H1 (cell line): ENCODE measurements around the gene EBF3. TPM values are rescaled to one million over a fixed set of nuclear protein-coding genes. Genes with fewer than 3 reads are reported as not detected.

Experiments used
- CTCF ChIA-PET: fragments of 300-600 bp; sonication (Branson Sonifier 250); formaldehyde crosslinking; loops from one replicate; lab custom pipeline; 2021; ENCODE audit not compliant: partially characterized antibody; lab: Charles Lee
- POLR2A ChIA-PET: fragments of 300-600 bp; sonication (Branson Sonifier 250); formaldehyde crosslinking; loops from one replicate; lab custom pipeline; 2021; ENCODE audit warnings: inconsistent platforms; ENCODE audit not compliant: partially characterized antibody; lab: Charles Lee
- DNase-seq, 2 experiments: peaks; one replicate each; pipeline versions ENCODE4 v3.0.0 to v3.0.0-alpha.2; 2010 to 2022; ENCODE audit warnings: low spot score in 2 of 2, low read depth in 1 of 2, mixed read lengths in 1 of 2
- FAIRE-seq: peaks from 2 replicates; lab custom pipeline; 2011; peaks lifted over from hg19 to GRCh38; lab: Jason Lieb, UNC
- H2AFZ ChIP-seq: 2 replicates; pipeline ENCODE4 v1.8.1; 2012; ENCODE audit warnings: low read length, inconsistent platforms
- H2AK5ac ChIP-seq: 2 replicates; pipeline ENCODE4 v1.6.1; 2013; ENCODE audit warnings: low read depth, low read length
- H2BK120ac ChIP-seq: replicated peaks from 2 replicates; pipeline ENCODE3; 2013; ENCODE audit warnings: low read depth, low read length, inconsistent platforms
- H2BK12ac ChIP-seq: 2 replicates; pipeline ENCODE4 v1.6.1; 2013; ENCODE audit warnings: low read depth, low read length
- H2BK15ac ChIP-seq: 2 replicates; pipeline ENCODE4 v1.6.1; 2013; ENCODE audit warnings: low read length
- H2BK20ac ChIP-seq: 2 replicates; pipeline ENCODE4 v1.6.1; 2013; ENCODE audit warnings: low read length
- H2BK5ac ChIP-seq: 2 replicates; pipeline ENCODE4 v1.6.1; 2013; ENCODE audit warnings: low read depth, low read length
- H3K14ac ChIP-seq: 2 replicates; pipeline ENCODE4 v1.6.1; 2013; ENCODE audit warnings: inconsistent platforms; ENCODE audit not compliant: insufficient read length
- H3K18ac ChIP-seq: 2 replicates; pipeline ENCODE4 v1.6.1; 2013; ENCODE audit warnings: low read length; ENCODE audit errors: extremely low read depth
- H3K23ac ChIP-seq: 2 replicates; pipeline ENCODE4 v1.6.1; 2013; ENCODE audit warnings: inconsistent platforms; ENCODE audit not compliant: insufficient read length
- H3K23me2 ChIP-seq: 2 replicates; pipeline ENCODE4 v1.6.1; 2013; ENCODE audit warnings: low read depth, low read length
- H3K27ac ChIP-seq: 2 replicates; pipeline ENCODE4 v1.6.1; 2011; ENCODE audit warnings: low read depth, low read length, inconsistent platforms
- H3K27me3 ChIP-seq, 4 experiments: replicated peaks in 1 of 4; 1 replicate in 1 of 4; 2 replicates in 3 of 4; pipeline versions ENCODE4 v1.6.1 to v1.8.1; 2011 to 2013; ENCODE audit warnings: low read length in 3 of 4, mild to moderate bottlenecking in 3 of 4, inconsistent platforms in 2 of 4, mixed read lengths in 2 of 4, moderate library complexity in 1 of 4; ENCODE audit not compliant: control insufficient read depth in 3 of 4, insufficient read depth in 3 of 4; ENCODE audit errors: extremely low read depth in 1 of 4
- H3K36me3 ChIP-seq, 4 experiments: 2 replicates each; pipeline versions ENCODE4 v1.6.1 to v1.8.1; 2011 to 2013; ENCODE audit warnings: mild to moderate bottlenecking in 4 of 4, low read length in 3 of 4, moderate library complexity in 2 of 4, control low read depth in 1 of 4, inconsistent platforms in 1 of 4; ENCODE audit not compliant: insufficient read depth in 4 of 4, control insufficient read depth in 2 of 4
- H3K4ac ChIP-seq: replicated peaks from 2 replicates; pipeline ENCODE3; 2013; ENCODE audit warnings: low read length, low read depth, mixed read lengths, inconsistent platforms; ENCODE audit not compliant: insufficient read length
- H3K4me1 ChIP-seq, 4 experiments: replicated peaks in 1 of 4; 1 replicate in 1 of 4; 2 replicates in 3 of 4; pipeline versions ENCODE4 v1.6.1 to v1.8.1; 2011 to 2013; ENCODE audit warnings: low read length in 3 of 4, inconsistent platforms in 2 of 4, mixed read lengths in 1 of 4; ENCODE audit not compliant: insufficient read depth in 4 of 4, control insufficient read depth in 3 of 4
- H3K4me2 ChIP-seq, 2 experiments: 2 replicates each; pipeline versions ENCODE4 v1.6.1 to v1.8.1; 2011 to 2013; ENCODE audit warnings: low read depth in 2 of 2, low read length in 2 of 2, control low read depth in 1 of 2, inconsistent platforms in 1 of 2, mild to moderate bottlenecking in 1 of 2; ENCODE audit not compliant: insufficient read depth in 1 of 2
- H3K4me3 ChIP-seq, 4 experiments: fragments of 200-600, 300-600 bp in 1 of 4; sonication (generic), shearing (Covaris generic), sonication (Bioruptor Twin) in 1 of 4; 2 replicates each; pipeline versions ENCODE4 v1.5.1 to v1.8.1; 2011 to 2016; ENCODE audit warnings: low read length in 4 of 4, low read depth in 3 of 4, control low read depth in 2 of 4, inconsistent platforms in 2 of 4, mild to moderate bottlenecking in 2 of 4, mixed read lengths in 1 of 4, moderate library complexity in 1 of 4; ENCODE audit not compliant: insufficient read depth in 2 of 4; ENCODE audit errors: extremely low read depth in 1 of 4
- H3K56ac ChIP-seq: replicated peaks from 2 replicates; pipeline ENCODE3; 2013; ENCODE audit warnings: low read depth, mild to moderate bottlenecking, mixed read lengths, low read length, inconsistent platforms; ENCODE audit not compliant: insufficient read length
- H3K79me1 ChIP-seq: 2 replicates; pipeline ENCODE4 v1.6.1; 2013; ENCODE audit warnings: low read depth, low read length, control low read depth
- H3K79me2 ChIP-seq, 2 experiments: 2 replicates each; pipeline versions ENCODE4 v1.6.1 to v1.8.1; 2012 to 2013; ENCODE audit warnings: low read length in 2 of 2, mild to moderate bottlenecking in 2 of 2, inconsistent platforms in 1 of 2; ENCODE audit not compliant: insufficient read depth in 2 of 2, control insufficient read depth in 1 of 2
- H3K9ac ChIP-seq, 4 experiments: replicated peaks in 1 of 4; 1 replicate in 1 of 4; 2 replicates in 3 of 4; pipeline versions ENCODE4 v1.6.1 to v1.8.1; 2011 to 2013; ENCODE audit warnings: low read depth in 3 of 4, low read length in 3 of 4, control low read depth in 2 of 4, mild to moderate bottlenecking in 2 of 4, moderate library complexity in 2 of 4, inconsistent platforms in 1 of 4; ENCODE audit errors: extremely low read depth in 1 of 4
- H3K9me3 ChIP-seq, 2 experiments: 2 replicates each; pipeline versions ENCODE4 v1.6.1 to v1.8.1; 2012 to 2013; ENCODE audit warnings: mild to moderate bottlenecking in 2 of 2, moderate library complexity in 2 of 2, control low read depth in 1 of 2, inconsistent platforms in 1 of 2, low read depth in 1 of 2, low read length in 1 of 2, mixed read lengths in 1 of 2; ENCODE audit not compliant: insufficient read depth in 2 of 2
- H4K20me1 ChIP-seq, 2 experiments: replicated peaks in 1 of 2; 2 replicates each; pipeline versions ENCODE3 to v1.8.1; 2011 to 2013; ENCODE audit warnings: inconsistent platforms in 2 of 2, low read length in 2 of 2, mild to moderate bottlenecking in 1 of 2; ENCODE audit not compliant: insufficient read depth in 2 of 2, control insufficient read depth in 1 of 2
- H4K5ac ChIP-seq: 2 replicates; pipeline ENCODE4 v1.6.1; 2013; ENCODE audit warnings: low read length, low read depth, mixed read lengths, inconsistent platforms; ENCODE audit not compliant: insufficient read length
- H4K8ac ChIP-seq: 2 replicates; pipeline ENCODE4 v1.8.0; 2013; ENCODE audit warnings: mild to moderate bottlenecking, moderate library complexity, low read length, inconsistent platforms; ENCODE audit not compliant: insufficient read depth; ENCODE audit errors: extremely low read depth
- H4K91ac ChIP-seq: replicated peaks from 2 replicates; pipeline ENCODE3; 2013; ENCODE audit warnings: low read length, mixed read lengths, inconsistent platforms; ENCODE audit not compliant: insufficient read length
- ASH2L ChIP-seq: fragments of 200-600, 300-600 bp; sonication (generic); IDR thresholded peaks from one replicate; pipeline ENCODE4 v1.7.1; 2017; ENCODE audit warnings: low read length
- CTCF ChIP-seq, 3 experiments: IDR thresholded peaks; 1 replicate in 2 of 3; 2 replicates in 1 of 3; pipeline versions ENCODE4 v1.5.1 to v1.6.1; 2011; ENCODE audit warnings: low read length in 3 of 3, mild to moderate bottlenecking in 3 of 3, inconsistent platforms in 2 of 3, low read depth in 1 of 3, moderate library complexity in 1 of 3; ENCODE audit not compliant: insufficient read depth in 1 of 3; ENCODE audit errors: control extremely low read depth in 1 of 3
- GTF2F1 ChIP-seq: IDR thresholded peaks from 2 replicates; pipeline ENCODE4 v1.6.1; 2012; ENCODE audit warnings: low read depth, low read length, improper control_type of control experiment, borderline replicate concordance
- HDAC2 ChIP-seq, 2 experiments: fragments of 300-600 bp in 1 of 2; sonication (generic) in 1 of 2; IDR thresholded peaks; 2 replicates each; pipeline ENCODE4 v1.6.1; 2011 to 2012; ENCODE audit warnings: low read depth in 2 of 2, low read length in 2 of 2, mild to moderate bottlenecking in 2 of 2, moderate library complexity in 2 of 2, borderline replicate concordance in 1 of 2, inconsistent platforms in 1 of 2
- JUND ChIP-seq: IDR thresholded peaks from 2 replicates; pipeline ENCODE4 v1.6.1; 2011; ENCODE audit warnings: mild to moderate bottlenecking, improper control_type of control experiment, low read length
- KDM1A ChIP-seq: fragments of 200-600, 300-600 bp; sonication (generic); IDR thresholded peaks from 2 replicates; pipeline ENCODE4 v1.7.1; 2016; ENCODE audit warnings: mild to moderate bottlenecking, low read length, borderline replicate concordance
- POU5F1 ChIP-seq: IDR thresholded peaks from 2 replicates; pipeline ENCODE4 v1.6.1; 2011; ENCODE audit warnings: low read depth, mild to moderate bottlenecking, low read length, moderate library complexity
- RNF2 ChIP-seq: fragments of 200-900, 300-1000 bp; sonication (generic); IDR thresholded peaks from 2 replicates; pipeline ENCODE4 v1.7.1; 2016; ENCODE audit warnings: borderline replicate concordance, low read depth, mild to moderate bottlenecking, antibody characterized with exemption, low read length; ENCODE audit not compliant: poor library complexity, severe bottlenecking; ENCODE audit errors: missing control alignments
- TBP ChIP-seq: IDR thresholded peaks from 2 replicates; pipeline ENCODE4 v1.6.1; 2011; ENCODE audit warnings: low read depth, low read length, improper control_type of control experiment
- WGBS, 2 experiments: shearing (Covaris generic) in 1 of 2; methylation state at CpG; one replicate each; pipeline versions ENCODE4 v1.1.6 to v1.1.7; 2013 to 2015; ENCODE audit warnings: low lambda C conversion rate in 2 of 2, mixed read lengths in 2 of 2, inconsistent platforms in 1 of 2, low coverage in 1 of 2, missing lambda C conversion rate in 1 of 2; ENCODE audit not compliant: insufficient replicate concordance in 2 of 2, insufficient coverage in 1 of 2, insufficient read length in 1 of 2; ENCODE audit errors: extremely low coverage in 1 of 2, missing lambda C conversion rate in 1 of 2; 5-methylcytosine and 5-hydroxymethylcytosine counted together
- polyA plus RNA-seq, 7 experiments: library from polyadenylated mRNA; depleted of rRNA in 3 of 7; stranded (reverse) in 5 of 7; unstranded in 2 of 7; fragments of >200 nt in 5 of 7; fragments of 200-250 nt in 2 of 7; gene quantifications; 1 replicate in 5 of 7; 2 replicates in 1 of 7; 4 replicates in 1 of 7; pipeline versions ENCODE4 v1.2.1 to v1.2.3, GENCODE V29; 2011 to 2013; ENCODE audit warnings: missing spikeins in 2 of 7, mixed read lengths in 2 of 7
- total RNA-seq: library from RNA; stranded (reverse); fragmentation: NEBNext Ultra II Directional; extraction: Animal tissue kit (Norgen Biotek cat#: 25700); gene quantifications from 2 replicates; pipeline ENCODE4 v1.2.1, GENCODE V29; 2021

Gene EBF3
- total and polyA plus RNA-seq, 2 of the 8 experiments (the other 6 are each of a cell fraction or from before 2014, with no cell fraction given) = 0.08 to 0.26 TPM

- Histone ChIP-seq H4K20me1 (no peaks in the 10 kb centered on the region), H2AFZ (no peak overlapping the region), H2BK20ac (no peak overlapping the region), H2BK120ac (no peak overlapping the region), H3K14ac (no peak overlapping the region), H2BK5ac (no peak overlapping the region), H4K91ac (no peak overlapping the region), H3K56ac (no peak overlapping the region), H3K9ac (no peak overlapping the region), H2BK15ac (no peak overlapping the region), H3K36me3 (no peaks in the 10 kb centered on the region), H3K4me1 (no peaks in the 10 kb centered on the region), H2BK12ac (no peak overlapping the region), H3K9me3 (peaks cover 11 to 15% of the 10 kb centered on the region in 2 experiments), H4K5ac (no peak overlapping the region), H3K79me1 (no peaks in the 10 kb centered on the region), H2AK5ac (no peak overlapping the region), H3K27ac (no peak overlapping the region), H3K23ac (no peak overlapping the region), H4K8ac (no peak overlapping the region), H3K23me2 (no peaks in the 10 kb centered on the region), H3K79me2 (no peaks in the 10 kb centered on the region), H3K4me3 (no peak overlapping the region), H3K27me3 (no peaks in the 10 kb centered on the region), H3K4me2 (no peak overlapping the region), H3K18ac (no peak overlapping the region), H3K4ac (no peak overlapping the region)
- FAIRE-seq (no peak), DNase-seq (no peak)
- ChIA-PET POLR2A (no interaction called here), CTCF (no interaction called here)
- WGBS, 2 experiments = 89% methylated on average over 26 of the region's 26 CpGs; no CpG with 5 or more reads in 1 of the 2 experiments
- TF ChIP-seq JUND (no peak), CTCF (IDR thresholded peaks at IDR 0.05; ENCODE audit: control extremely low read depth in 1 of 3, insufficient read depth in 1 of 3, low read depth in 1 of 3, low read length in 3 of 3) (no peak), GTF2F1 (no peak), RNF2 (no peak), ASH2L (no peak), TBP (no peak), POU5F1 (no peak), KDM1A (no peak), HDAC2 (IDR thresholded peaks at IDR 0.05; ENCODE audit: borderline replicate concordance in 1 of 2, low read depth in 2 of 2, low read length in 2 of 2) (no peak)
Observed at GRCh38 chr10:129808092-129808983, 155.7 kb downstream of the EBF3 start.
